Trophoblast cell (in vitro differentiated cells and primary cell): ENCODE measurements around the gene ANTXR1.
A peak's percentile ranks its signal among the peaks of the same experiment; 100 is the strongest.

Source experiments
- DNase-seq, 2 donors: peaks; one replicate each; pipeline ENCODE4 v3.0.0-alpha.2; 2016
- H2AFZ ChIP-seq: 2 replicates; pipeline ENCODE4 v1.6.1; 2013; ENCODE audit warnings: low read length, moderate library complexity, mild to moderate bottlenecking; ENCODE audit not compliant: insufficient read depth, poor library complexity
- H2AK5ac ChIP-seq: 2 replicates; pipeline ENCODE4 v1.6.1; 2013; ENCODE audit warnings: mild to moderate bottlenecking, low read length
- H2BK120ac ChIP-seq: 2 replicates; pipeline ENCODE4 v1.6.1; 2013; ENCODE audit warnings: low read length, mild to moderate bottlenecking, moderate library complexity; ENCODE audit not compliant: insufficient read depth, poor library complexity
- H2BK12ac ChIP-seq: 2 replicates; pipeline ENCODE4 v1.6.1; 2013; ENCODE audit warnings: mild to moderate bottlenecking, low read length, moderate library complexity
- H2BK5ac ChIP-seq: 2 replicates; pipeline ENCODE4 v1.6.1; 2013; ENCODE audit warnings: low read length, low read depth, moderate library complexity, mild to moderate bottlenecking; ENCODE audit not compliant: poor library complexity
- H3K14ac ChIP-seq: 2 replicates; pipeline ENCODE4 v1.6.1; 2013; ENCODE audit warnings: mild to moderate bottlenecking, low read length
- H3K18ac ChIP-seq: 2 replicates; pipeline ENCODE4 v1.6.1; 2013; ENCODE audit warnings: mild to moderate bottlenecking, low read length
- H3K23ac ChIP-seq: 2 replicates; pipeline ENCODE4 v1.6.1; 2013; ENCODE audit warnings: low read length
- H3K27ac ChIP-seq: 2 replicates; pipeline ENCODE4 v1.5.1; 2013; ENCODE audit warnings: low read depth, mild to moderate bottlenecking, inconsistent platforms, low read length, moderate library complexity
- H3K27me3 ChIP-seq: 2 replicates; pipeline ENCODE4 v1.6.1; 2013; ENCODE audit warnings: inconsistent platforms, mild to moderate bottlenecking, low read length, moderate library complexity; ENCODE audit not compliant: insufficient read depth
- H3K36me3 ChIP-seq, 2 experiments: 1 replicate in 1 of 2; 2 replicates in 1 of 2; pipeline ENCODE4 v1.6.1; 2013; ENCODE audit warnings: low read length in 2 of 2, mild to moderate bottlenecking in 2 of 2, moderate library complexity in 1 of 2; ENCODE audit not compliant: insufficient read depth in 2 of 2, control insufficient read depth in 1 of 2
- H3K4ac ChIP-seq: 2 replicates; pipeline ENCODE4 v1.6.1; 2013; ENCODE audit warnings: low read depth, mild to moderate bottlenecking, low read length, moderate library complexity
- H3K4me1 ChIP-seq, 2 experiments: 1 replicate in 1 of 2; 2 replicates in 1 of 2; pipeline ENCODE4 v1.6.1; 2013; ENCODE audit warnings: low read length in 2 of 2, mild to moderate bottlenecking in 2 of 2, moderate library complexity in 1 of 2; ENCODE audit not compliant: insufficient read depth in 2 of 2, control insufficient read depth in 1 of 2
- H3K4me2 ChIP-seq: 2 replicates; pipeline ENCODE4 v1.6.1; 2013; ENCODE audit warnings: inconsistent platforms, mild to moderate bottlenecking, low read length, moderate library complexity
- H3K4me3 ChIP-seq: 2 replicates; pipeline ENCODE4 v1.5.1; 2013; ENCODE audit warnings: mild to moderate bottlenecking, low read depth, low read length, inconsistent platforms
- H3K79me1 ChIP-seq: one replicate; pipeline ENCODE4 v1.6.1; 2013; ENCODE audit warnings: low read length
- H3K79me2 ChIP-seq: 2 replicates; pipeline ENCODE4 v1.6.1; 2013; ENCODE audit warnings: low read length, mild to moderate bottlenecking; ENCODE audit not compliant: control insufficient read depth, insufficient read depth, poor library complexity
- H3K9ac ChIP-seq: 2 replicates; pipeline ENCODE4 v1.6.1; 2013; ENCODE audit warnings: mild to moderate bottlenecking, low read length
- H3K9me3 ChIP-seq: 2 replicates; pipeline ENCODE4 v1.6.1; 2013; ENCODE audit warnings: low read depth, mild to moderate bottlenecking, control low read depth, inconsistent platforms, low read length; ENCODE audit not compliant: insufficient read depth
- H4K12ac ChIP-seq: 2 replicates; pipeline ENCODE4 v1.6.1; 2013; ENCODE audit warnings: low read depth, mild to moderate bottlenecking, low read length, moderate library complexity
- H4K8ac ChIP-seq: 2 replicates; pipeline ENCODE4 v1.6.1; 2013; ENCODE audit warnings: low read depth, mild to moderate bottlenecking, low read length, moderate library complexity
- H4K91ac ChIP-seq: one replicate; pipeline ENCODE4 v1.6.1; 2013; ENCODE audit warnings: low read depth, mild to moderate bottlenecking, low read length, moderate library complexity
- WGBS: extraction: QIAGEN DNeasy Blood & Tissue Kit; methylation state at CpG from one replicate; pipeline ENCODE4 v1.1.7; 2013; ENCODE audit warnings: missing lambda C conversion rate; ENCODE audit not compliant: insufficient read length, insufficient coverage; ENCODE audit errors: extremely low coverage; 5-methylcytosine and 5-hydroxymethylcytosine counted together

Gene ANTXR1

GRCh38 chr2:69089266-69089665 is 76.3 kb downstream of the ANTXR1 start:
- no peak overlapping the region for H3K4ac ChIP-seq
- H3K36me3 ChIP-seq, result no peaks in the 10 kb centered on the region
- no peak for DNase-seq
- H3K9ac ChIP-seq, result no peak overlapping the region
- H3K27me3 ChIP-seq, result no peaks in the 10 kb centered on the region
- no peaks in the 10 kb centered on the region for H3K79me2 ChIP-seq
- H3K27ac ChIP-seq, result no peak overlapping the region
- no peak overlapping the region for H2AFZ ChIP-seq
- H4K8ac ChIP-seq, result no peak overlapping the region
- peaks cover 0 to 3% of the 10 kb centered on the region in 2 experiments for H3K4me1 ChIP-seq
- no peak overlapping the region for H2AK5ac ChIP-seq
- no peak overlapping the region for H2BK12ac ChIP-seq
- H3K14ac ChIP-seq, result no peak overlapping the region
- no peaks in the 10 kb centered on the region for H3K79me1 ChIP-seq
- no peaks in the 10 kb centered on the region for H3K9me3 ChIP-seq
- no peak overlapping the region for H2BK120ac ChIP-seq
- H4K12ac ChIP-seq, result no peak overlapping the region
- no CpG with 5 or more reads among the region's 3 CpGs for WGBS
- H2BK5ac ChIP-seq, result no peak overlapping the region
- H3K4me3 ChIP-seq, result no peak overlapping the region
- H3K23ac ChIP-seq, result no peak overlapping the region
- no peak overlapping the region for H3K18ac ChIP-seq
- H4K91ac ChIP-seq, result no peak overlapping the region
- H3K4me2 ChIP-seq, result no peak overlapping the region

- Histone ChIP-seq H3K27me3 (no peaks in the 10 kb centered on the region), H3K4me1 (peaks cover 0 to 3% of the 10 kb centered on the region in 2 experiments), H3K23ac (no peak overlapping the region), H3K4me2 (no peak overlapping the region), H3K14ac (no peak overlapping the region), H3K79me1 (no peaks in the 10 kb centered on the region), H3K18ac (no peak overlapping the region), H3K4ac (no peak overlapping the region), H4K12ac (no peak overlapping the region), H3K9ac (no peak overlapping the region), H2AK5ac (no peak overlapping the region), H2BK12ac (no peak overlapping the region), H2BK120ac (no peak overlapping the region), H3K79me2 (no peaks in the 10 kb centered on the region), H4K91ac (no peak overlapping the region), H3K4me3 (no peak overlapping the region), H3K36me3 (no peaks in the 10 kb centered on the region), H3K9me3 (no peaks in the 10 kb centered on the region), H2AFZ (no peak overlapping the region), H2BK5ac (no peak overlapping the region), H4K8ac (no peak overlapping the region), H3K27ac (no peak overlapping the region)
- no CpG with 5 or more reads among the region's 1 CpG for WGBS
- DNase-seq, result peak in 1 of 2 donors; percentile 3
Measured at GRCh38 chr2:69089998-69090397, 77.0 kb downstream of the ANTXR1 start.

- Histone ChIP-seq H2AK5ac (no peak overlapping the region), H2BK120ac (no peak overlapping the region), H3K18ac (no peak overlapping the region), H3K4ac (no peak overlapping the region), H3K14ac (no peak overlapping the region), H3K9me3 (no peaks in the 10 kb centered on the region), H3K4me3 (no peak overlapping the region), H4K12ac (no peak overlapping the region), H2AFZ (no peak overlapping the region), H2BK5ac (no peak overlapping the region), H3K79me2 (no peaks in the 10 kb centered on the region), H3K4me1 (peaks cover 0 to 3% of the 10 kb centered on the region in 2 experiments), H4K91ac (no peak overlapping the region), H3K27ac (no peak overlapping the region), H3K23ac (no peak overlapping the region), H2BK12ac (no peak overlapping the region), H3K9ac (no peak overlapping the region), H3K27me3 (no peaks in the 10 kb centered on the region), H3K4me2 (no peak overlapping the region), H4K8ac (no peak overlapping the region), H3K79me1 (no peaks in the 10 kb centered on the region), H3K36me3 (no peaks in the 10 kb centered on the region)
- no peak for DNase-seq
- WGBS, result no CpG with 5 or more reads among the region's 6 CpGs
Measured at GRCh38 chr2:69090820-69091219, 77.8 kb downstream of the ANTXR1 start.

GRCh38 chr2:69092857-69093256 is 79.9 kb downstream of the ANTXR1 start:
- Histone ChIP-seq H3K9me3 (no peaks in the 10 kb centered on the region), H3K14ac (no peak overlapping the region), H3K27ac (no peak overlapping the region), H3K4me3 (no peak overlapping the region), H3K36me3 (no peaks in the 10 kb centered on the region), H3K79me1 (no peaks in the 10 kb centered on the region), H4K8ac (no peak overlapping the region), H3K9ac (no peak overlapping the region), H4K91ac (no peak overlapping the region), H3K4me1 (no peaks in the 10 kb centered on the region), H2AFZ (no peak overlapping the region), H2AK5ac (no peak overlapping the region), H4K12ac (no peak overlapping the region), H2BK12ac (no peak overlapping the region), H3K79me2 (no peaks in the 10 kb centered on the region), H3K4me2 (no peak overlapping the region), H2BK120ac (no peak overlapping the region), H3K18ac (no peak overlapping the region), H3K4ac (no peak overlapping the region), H2BK5ac (no peak overlapping the region), H3K23ac (no peak overlapping the region), H3K27me3 (no peaks in the 10 kb centered on the region)
- WGBS, result no CpG with 5 or more reads among the region's 1 CpG
- no peak for DNase-seq
